Uterus (tissue), 2 donors: ENCODE measurements around the gene CLCF1.

Experiments
- CTCF ChIP-seq, 4 experiments: fragments of 200-600 bp in 2 of 4; fragments of 450-650 bp in 2 of 4; sonication (generic) in 2 of 4; IDR thresholded peaks; one replicate each; pipeline ENCODE4 v1.5.1; 2016 to 2019; ENCODE audit warnings: antibody characterized with exemption in 4 of 4, mild to moderate bottlenecking in 2 of 4, moderate library complexity in 1 of 4
- POLR2A ChIP-seq, 2 donors: fragments of 450-650 bp; IDR thresholded peaks; one replicate each; pipeline ENCODE4 v1.6.1; 2016; ENCODE audit warnings: antibody characterized with exemption in 2 of 2, mild to moderate bottlenecking in 1 of 2, moderate library complexity in 1 of 2

- TF ChIP-seq CTCF (IDR thresholded peaks at IDR 0.05) (no peak), POLR2A (IDR thresholded peaks at IDR 0.05) (no peak)
These were observed 43.3 kb upstream of the CLCF1 start for GRCh38 chr11:67416416-67417335.
